DMS79 treated with DMSO at 0.1 percent for 48 hours (cell line): ENCODE data around the gene GAS6.
"Not testable (repeated sequence)": the region's sequence is repeated elsewhere in the genome, so short reads cannot be mapped to it uniquely, and the experiment has no call there.

Experiments used
- DNase-seq: peaks from one replicate; lab custom pipeline; 2025; lab: John Stamatoyannopoulos, UW

Gene GAS6

DNA sequence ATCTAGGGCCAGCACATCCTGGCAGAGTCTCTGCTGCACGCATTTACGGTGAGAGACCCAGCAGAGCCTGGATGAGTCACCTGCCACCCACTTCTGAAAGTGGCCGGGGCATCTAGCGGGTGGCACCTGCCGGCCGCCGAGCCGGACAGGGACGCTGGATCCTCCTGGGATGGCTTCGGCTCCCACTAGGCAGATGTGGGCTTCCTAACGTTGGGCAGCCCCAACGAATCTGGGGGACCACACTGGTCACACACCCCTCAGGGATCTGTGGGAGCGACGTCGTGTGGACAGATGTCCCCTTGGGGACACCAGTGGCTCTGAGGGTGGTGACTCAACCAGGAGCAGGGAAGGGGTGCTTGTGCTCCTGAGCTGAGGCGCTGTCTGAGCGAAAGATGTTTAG, 72.7 kb downstream of the GAS6 start:
- no peak for DNase-seq

DNA sequence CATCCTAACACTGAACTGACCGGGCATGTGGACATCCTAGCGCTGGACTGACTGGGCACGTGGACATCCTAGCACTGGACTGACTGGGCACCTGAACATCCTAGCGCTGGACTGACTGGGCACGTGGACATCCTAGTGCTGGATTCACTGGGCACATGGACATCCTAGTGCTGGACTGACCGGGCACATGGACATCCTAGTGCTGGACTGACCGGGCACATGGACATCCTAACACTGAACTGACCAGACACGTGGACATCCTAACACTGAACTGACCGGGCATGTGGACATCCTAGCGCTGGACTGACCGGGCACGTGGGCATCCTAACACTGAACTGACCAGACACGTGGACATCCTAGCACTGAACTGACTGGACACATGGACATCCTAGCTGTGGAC, 73.9 kb downstream of the GAS6 start:
- DNase-seq, result not testable (repeated sequence)

DNA sequence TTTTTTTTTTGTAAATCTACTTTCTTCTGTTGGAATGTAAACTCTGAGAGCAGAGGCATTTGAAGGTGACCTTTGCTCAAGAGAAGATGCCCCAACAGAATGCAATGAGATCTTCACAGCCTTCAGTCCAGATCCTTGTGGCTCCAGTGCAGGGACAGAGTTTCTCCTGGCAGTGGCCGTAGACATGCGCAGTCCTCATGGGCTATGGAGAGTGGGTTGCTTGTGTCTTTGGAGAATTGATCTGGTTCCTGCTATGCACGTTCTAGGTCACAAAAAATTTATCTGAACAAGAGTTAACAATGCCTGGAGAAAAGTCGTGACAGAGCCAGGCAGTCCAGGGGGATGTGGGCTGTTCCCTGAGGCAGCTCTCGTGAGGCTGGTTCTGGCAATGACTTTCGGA, 74.7 kb downstream of the GAS6 start:
- no peak for DNase-seq

DNA sequence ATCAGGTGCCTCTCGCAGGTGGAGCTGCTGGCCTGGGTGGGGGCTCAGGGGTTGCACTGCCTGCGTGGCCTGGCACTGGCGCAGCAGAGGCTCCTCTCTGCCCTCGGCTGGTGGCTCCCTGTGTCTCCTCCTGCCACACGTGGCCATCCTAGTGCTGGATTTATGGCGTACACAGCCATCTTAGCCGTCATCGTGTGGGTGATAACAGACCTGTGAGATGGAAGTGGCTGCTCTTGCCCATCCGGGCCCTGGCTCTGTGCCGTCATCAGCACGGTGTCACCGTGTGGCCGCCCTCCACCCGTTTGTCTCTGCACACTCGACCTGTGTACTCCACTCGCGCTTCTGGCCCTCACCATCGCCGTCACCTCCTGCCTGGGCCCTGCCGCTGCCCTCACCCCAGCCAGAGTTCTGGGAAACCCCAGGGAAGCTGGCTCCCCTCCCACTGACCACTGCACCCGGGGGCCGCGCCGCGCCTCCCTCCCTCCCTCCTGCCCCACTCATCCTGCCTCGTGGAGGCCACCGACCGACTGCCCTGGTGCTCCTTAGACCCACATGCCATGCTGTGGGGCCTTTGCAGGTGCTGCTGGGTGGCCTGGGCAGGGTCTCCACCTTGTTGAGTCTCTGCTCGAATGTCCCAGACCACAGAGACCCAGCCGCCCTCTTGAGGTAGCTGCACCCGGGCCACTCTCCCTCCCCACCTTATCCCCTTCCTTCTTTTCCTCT, 75.3 kb downstream of the GAS6 start:
- DNase-seq, result no peak

- no peak for DNase-seq
Measured at GRCh38 chr13:113787694-113788093, 76.2 kb downstream of the GAS6 start.

- no peak for DNase-seq
Measured at GRCh38 chr13:113786262-113786841, 77.5 kb downstream of the GAS6 start.

DNA sequence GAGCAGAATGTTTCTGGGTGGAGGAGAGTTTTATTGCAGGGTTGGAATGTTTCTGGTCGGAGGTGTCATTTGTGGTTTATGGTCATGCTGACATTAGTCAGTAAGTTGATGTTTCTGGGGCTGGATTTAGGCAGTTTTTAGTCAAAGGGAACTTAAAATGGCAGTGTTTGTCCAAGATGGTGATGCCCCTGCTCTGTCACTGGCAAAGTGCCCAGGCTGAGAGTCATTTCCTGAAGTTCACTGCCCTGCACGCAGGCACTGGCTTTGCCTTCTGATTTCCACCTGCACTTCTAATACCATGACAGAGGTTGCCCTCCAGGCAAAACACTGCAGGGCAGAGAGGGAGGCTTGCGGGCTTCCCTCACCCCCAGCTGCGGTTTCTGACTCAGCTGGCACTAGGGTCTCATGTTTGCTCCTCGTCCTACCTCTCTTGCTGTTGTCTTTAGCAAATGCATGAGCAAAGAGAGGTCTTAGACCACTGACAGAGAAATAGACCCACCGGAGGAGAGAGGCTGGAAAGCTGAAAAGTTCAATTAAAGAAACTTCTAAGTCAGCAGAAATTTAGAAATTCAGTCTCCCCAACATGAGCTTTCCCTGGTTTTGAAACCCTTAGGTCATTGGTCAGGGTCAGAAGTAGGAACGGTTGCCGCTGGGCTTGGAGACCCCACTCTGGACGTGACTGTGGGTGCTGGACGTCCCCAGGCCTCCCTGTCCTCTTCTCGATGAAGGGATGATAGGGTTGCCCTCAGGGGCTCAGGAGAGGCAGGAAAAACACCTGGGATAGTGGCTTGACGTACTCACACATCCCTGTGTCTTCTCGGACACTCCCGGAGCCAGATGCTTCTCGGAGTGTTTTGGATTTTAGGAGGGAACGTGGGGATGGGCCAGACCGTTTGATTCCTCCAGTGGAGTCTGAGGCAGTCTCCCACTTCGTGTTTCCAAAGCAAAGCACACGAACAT, 78.5 kb downstream of the GAS6 start:
- peak; percentile 39 for DNase-seq

DNA sequence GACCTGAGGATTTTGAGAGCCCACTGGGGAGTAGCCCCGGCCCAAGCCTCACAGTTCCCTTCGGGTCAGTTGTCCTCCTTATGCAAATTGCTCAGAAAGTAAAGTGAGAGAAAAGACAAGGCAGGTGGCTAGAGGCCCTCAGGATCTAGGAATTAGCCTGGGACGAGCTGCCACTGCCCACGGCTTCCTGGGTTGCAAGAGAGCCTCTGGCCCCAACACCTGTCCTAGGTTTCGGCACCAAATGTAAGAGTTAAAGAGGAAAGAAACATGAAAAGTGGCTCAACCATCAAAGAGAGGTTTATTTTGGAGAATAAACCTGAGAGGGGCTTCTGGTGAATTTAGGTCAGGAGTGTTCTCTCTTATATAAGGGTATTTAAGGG, 79.2 kb downstream of the GAS6 start:
- no peak for DNase-seq

GRCh38 chr13:113783966-113784644, 79.8 kb downstream of the GAS6 start:
- no peak for DNase-seq

DNA sequence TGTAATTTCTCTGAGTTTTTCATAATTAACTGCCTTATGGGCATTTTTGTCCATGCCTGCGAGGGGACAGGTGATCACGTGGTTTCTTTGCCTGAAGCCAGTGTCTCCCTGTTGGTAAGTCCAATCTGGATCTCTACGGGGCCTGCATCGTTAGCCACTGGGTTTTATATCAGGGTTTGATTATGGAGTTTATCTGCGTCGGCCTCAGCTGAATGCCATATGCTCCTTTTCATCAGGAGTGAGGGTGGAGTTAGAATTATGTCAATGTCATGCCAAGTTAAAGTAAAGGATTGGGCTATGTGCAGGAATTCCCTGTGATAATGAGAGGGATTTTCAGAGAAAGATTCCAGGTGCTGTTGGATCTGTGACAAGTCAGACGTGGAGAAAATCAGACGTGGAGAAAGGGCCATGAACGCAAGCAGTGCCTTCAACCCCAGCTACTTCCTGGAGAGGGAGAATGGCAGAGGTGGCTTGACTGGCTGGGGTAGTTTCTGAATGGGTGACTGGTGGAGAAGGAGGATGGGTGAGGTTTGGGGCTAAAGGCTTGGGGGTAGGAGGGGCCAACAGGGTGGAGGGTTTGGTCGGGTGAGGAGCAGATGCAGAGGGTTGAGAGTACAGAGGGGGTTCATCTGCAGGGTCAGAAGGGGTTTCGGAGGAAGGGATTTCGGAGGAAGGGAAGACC, 80.5 kb downstream of the GAS6 start:
- DNase-seq, result no peak

DNA sequence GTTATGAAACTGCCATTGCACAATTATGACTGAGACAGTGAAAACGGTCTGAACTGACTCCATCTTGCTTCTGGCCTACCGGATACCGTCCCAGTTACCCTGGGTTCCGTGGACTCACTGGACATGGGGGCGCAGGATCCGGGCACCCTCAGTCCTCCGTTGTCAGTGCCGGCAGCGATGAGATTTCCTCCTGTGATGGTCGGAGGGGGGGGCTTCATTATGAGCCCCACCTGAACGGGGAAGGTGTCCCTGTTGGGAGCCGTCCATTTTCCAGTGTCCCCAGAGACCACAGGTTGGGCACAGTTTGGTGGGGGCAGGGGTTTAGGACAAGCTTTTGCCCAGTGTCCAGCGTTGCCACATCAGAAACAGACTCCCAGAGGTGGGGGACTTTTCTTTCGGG, 81.4 kb downstream of the GAS6 start:
- no peak for DNase-seq

GRCh38 chr13:113781571-113781970, 82.3 kb downstream of the GAS6 start:
- no peak for DNase-seq

GRCh38 chr13:113777311-113778260, 86.3 kb downstream of the GAS6 start:
- no peak for DNase-seq

DNA sequence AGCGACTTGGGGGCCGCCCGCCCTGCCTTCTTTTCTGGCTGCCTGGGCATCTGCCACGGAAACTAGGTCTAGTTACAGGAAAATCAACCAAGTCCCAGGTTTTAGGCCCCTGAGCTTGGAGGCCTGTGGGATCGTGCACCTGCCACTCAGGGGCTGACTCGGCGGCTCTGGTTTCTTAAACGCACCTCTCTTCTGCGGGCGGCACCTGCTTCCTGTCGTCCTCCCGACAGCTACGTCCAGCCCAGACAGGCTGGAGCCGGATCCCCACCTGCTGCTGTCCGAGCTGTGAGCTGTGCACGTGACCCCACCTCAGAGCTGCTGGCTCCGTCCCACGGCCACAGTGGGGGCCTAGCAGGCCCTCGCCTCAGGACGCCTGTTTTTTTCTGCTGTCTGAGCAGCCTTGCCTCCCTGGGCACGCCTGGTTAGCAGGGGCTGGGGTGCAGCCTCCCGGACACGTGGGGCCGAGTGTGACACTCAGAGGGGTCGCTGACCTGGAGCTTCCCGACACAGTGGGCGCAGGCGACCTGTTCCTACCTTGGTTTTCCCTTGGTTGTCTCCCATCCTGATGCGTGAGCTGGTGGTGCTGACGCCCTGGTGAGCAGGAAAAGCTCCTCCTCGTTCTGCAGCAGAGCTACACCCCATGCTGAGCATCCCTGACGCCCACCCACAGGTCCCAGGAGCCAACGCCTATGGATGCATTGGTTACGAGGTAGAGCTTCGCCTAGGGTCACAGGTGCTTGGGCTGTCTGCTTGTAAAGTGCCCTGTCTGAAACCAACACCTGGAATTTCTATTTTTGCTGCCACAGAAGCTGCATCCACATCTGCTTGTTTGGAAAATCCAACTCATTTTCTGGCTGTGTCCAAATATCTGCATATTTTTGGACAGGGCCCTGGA, 87.4 kb downstream of the GAS6 start:
- DNase-seq, result peak; percentile 66

DNA sequence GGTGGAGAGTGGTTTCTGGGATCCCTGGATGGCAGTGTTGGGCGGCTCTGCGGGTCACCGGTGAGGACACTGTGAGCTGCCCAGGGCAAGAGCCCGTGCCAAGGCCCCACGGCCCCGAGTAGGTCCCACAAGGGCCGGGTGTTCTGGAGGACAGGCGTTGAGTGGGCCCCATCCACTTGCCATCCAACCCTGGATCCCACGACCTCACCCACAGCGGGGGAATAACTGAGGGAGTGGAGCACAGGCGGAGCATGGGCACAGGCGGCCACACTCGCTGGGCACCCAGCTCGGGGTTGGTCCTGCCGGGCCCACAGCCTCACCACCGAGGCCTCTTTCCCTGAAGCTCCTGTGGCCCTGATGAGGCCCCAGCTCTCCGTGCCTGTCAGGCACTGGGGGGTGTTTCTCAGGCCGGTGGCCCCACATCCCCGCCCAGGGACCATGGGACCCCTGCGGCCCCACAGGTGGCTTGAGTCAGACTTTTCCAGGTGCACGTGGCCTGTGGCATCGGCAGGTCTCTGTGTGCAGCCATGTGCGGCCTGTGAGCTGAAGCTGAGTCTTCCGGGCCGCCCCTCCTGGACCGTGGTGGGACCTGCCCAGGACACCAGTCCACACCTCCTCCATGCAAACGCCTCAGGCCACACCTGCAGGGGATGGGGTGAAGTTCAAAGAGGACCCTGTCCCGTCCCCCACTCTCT, 88.3 kb downstream of the GAS6 start:
- DNase-seq, result no peak

- no peak for DNase-seq
Measured at GRCh38 chr13:113774177-113775107, 89.4 kb downstream of the GAS6 start.

GRCh38 chr13:113771709-113772331, 92.1 kb downstream of the GAS6 start:
- no peak for DNase-seq
